Right lobe of liver (tissue), 4 donors: ENCODE data around the gene TECTA.

Experiments
- CTCF ChIP-seq, 4 donors: fragments of 200-600 bp in 3 of 4; fragments of 450-650 bp in 1 of 4; IDR thresholded peaks; one replicate each; pipeline versions ENCODE4 v1.5.1 to v1.8.0; 2016 to 2022; ENCODE audit warnings: antibody characterized with exemption in 4 of 4, mild to moderate bottlenecking in 2 of 4
- POLR2A ChIP-seq: fragments of 450-650 bp; IDR thresholded peaks from one replicate; pipeline ENCODE4 v1.6.1; 2017; ENCODE audit warnings: antibody characterized with exemption, mild to moderate bottlenecking
- donor health status: DM: no; HTN: no; CAD: no.
- donor health status: DM: no; HTN: no; CAD: no.
- donor health status: DM: no; HTN: yes; CAD: no.

- TF ChIP-seq CTCF (IDR thresholded peaks at IDR 0.05) (no peak), POLR2A (no peak)
Measured at GRCh38 chr11:121225382-121225781, 124.3 kb downstream of the TECTA start.
